ENCODE data around the gene KCNJ16. TPM values are rescaled to one million over a fixed set of nuclear protein-coding genes. Genes with fewer than 3 reads are reported as not detected.

KCNJ16 gene
- total RNA-seq, 1 donor from 2014 or later, result 0.12 TPM

DNA sequence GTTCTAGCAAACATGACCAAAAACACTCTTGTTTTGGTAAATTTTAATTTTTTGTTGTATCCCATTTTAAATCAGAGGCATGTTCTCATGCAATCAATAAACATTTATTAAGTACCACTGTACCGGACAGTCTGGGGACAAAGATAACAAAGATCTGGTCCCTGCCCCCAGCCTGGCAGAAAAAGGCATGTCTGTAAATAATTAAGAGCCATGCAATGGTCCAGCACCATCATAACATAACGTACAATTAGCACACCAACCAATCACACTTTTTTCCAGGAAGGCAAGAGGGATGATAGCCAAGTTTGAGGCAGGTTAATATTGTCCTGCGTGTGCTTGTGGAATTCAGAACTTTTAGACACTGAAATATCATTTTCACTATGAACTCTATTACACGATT is 3.5 kb downstream of the KCNJ16 start:
- DNase-seq (ENCODE audit: low read depth, low spot score), result no peak
- H3K9me3 Mint-ChIP-seq, result no peaks in the 10 kb centered on the region
- H3K4me1 Mint-ChIP-seq, result peaks cover 5% of the 10 kb centered on the region
- H3K36me3 Mint-ChIP-seq (ENCODE audit: low read depth), result no peaks in the 10 kb centered on the region
- no peaks in the 10 kb centered on the region for H3K27me3 Mint-ChIP-seq (ENCODE audit: low read depth)
- TF ChIP-seq, protein P1, sequence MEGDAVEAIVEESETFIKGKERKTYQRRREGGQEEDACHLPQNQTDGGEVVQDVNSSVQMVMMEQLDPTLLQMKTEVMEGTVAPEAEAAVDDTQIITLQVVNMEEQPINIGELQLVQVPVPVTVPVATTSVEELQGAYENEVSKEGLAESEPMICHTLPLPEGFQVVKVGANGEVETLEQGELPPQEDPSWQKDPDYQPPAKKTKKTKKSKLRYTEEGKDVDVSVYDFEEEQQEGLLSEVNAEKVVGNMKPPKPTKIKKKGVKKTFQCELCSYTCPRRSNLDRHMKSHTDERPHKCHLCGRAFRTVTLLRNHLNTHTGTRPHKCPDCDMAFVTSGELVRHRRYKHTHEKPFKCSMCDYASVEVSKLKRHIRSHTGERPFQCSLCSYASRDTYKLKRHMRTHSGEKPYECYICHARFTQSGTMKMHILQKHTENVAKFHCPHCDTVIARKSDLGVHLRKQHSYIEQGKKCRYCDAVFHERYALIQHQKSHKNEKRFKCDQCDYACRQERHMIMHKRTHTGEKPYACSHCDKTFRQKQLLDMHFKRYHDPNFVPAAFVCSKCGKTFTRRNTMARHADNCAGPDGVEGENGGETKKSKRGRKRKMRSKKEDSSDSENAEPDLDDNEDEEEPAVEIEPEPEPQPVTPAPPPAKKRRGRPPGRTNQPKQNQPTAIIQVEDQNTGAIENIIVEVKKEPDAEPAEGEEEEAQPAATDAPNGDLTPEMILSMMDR (conservative IDR thresholded peaks at IDR 0.05), result no peak
- no peak overlapping the region for H3K27ac Mint-ChIP-seq (ENCODE audit: unreplicated experiment)
- no peak overlapping the region for H3K4me3 Mint-ChIP-seq

GRCh38 chr17:70078994-70079531 is 4.0 kb downstream of the KCNJ16 start:
- Mint-ChIP-seq H3K4me1 (peaks cover 4% of the 10 kb centered on the region), H3K36me3 (ENCODE audit: low read depth) (no peaks in the 10 kb centered on the region), H3K4me3 (no peak overlapping the region), H3K27me3 (ENCODE audit: low read depth) (no peaks in the 10 kb centered on the region), H3K27ac (ENCODE audit: unreplicated experiment) (no peak overlapping the region), H3K9me3 (peaks cover under 1% of the 10 kb centered on the region)
- DNase-seq (ENCODE audit: low read depth, low spot score), result no peak
- TF ChIP-seq, protein P1 (conservative IDR thresholded peaks at IDR 0.05), result no peak

GRCh38 chr17:70080541-70081347 is 5.7 kb downstream of the KCNJ16 start:
- no peak for DNase-seq (ENCODE audit: low read depth, low spot score)
- Mint-ChIP-seq H3K36me3 (ENCODE audit: low read depth) (no peaks in the 10 kb centered on the region), H3K27ac (ENCODE audit: unreplicated experiment) (no peak overlapping the region), H3K27me3 (ENCODE audit: low read depth) (no peaks in the 10 kb centered on the region), H3K4me1 (peaks cover 4% of the 10 kb centered on the region), H3K9me3 (peaks cover 2% of the 10 kb centered on the region), H3K4me3 (no peak overlapping the region)
- TF ChIP-seq, protein P1 (conservative IDR thresholded peaks at IDR 0.05), result no peak

GRCh38 chr17:70081885-70082284 is 6.9 kb downstream of the KCNJ16 start:
- H3K27me3 Mint-ChIP-seq (ENCODE audit: low read depth), result no peaks in the 10 kb centered on the region
- TF ChIP-seq, protein P1 (conservative IDR thresholded peaks at IDR 0.05), result no peak
- H3K27ac Mint-ChIP-seq (ENCODE audit: unreplicated experiment), result no peak overlapping the region
- H3K36me3 Mint-ChIP-seq (ENCODE audit: low read depth), result no peaks in the 10 kb centered on the region
- H3K4me3 Mint-ChIP-seq, result no peak overlapping the region
- H3K4me1 Mint-ChIP-seq, result no peaks in the 10 kb centered on the region
- DNase-seq (ENCODE audit: low read depth, low spot score), result no peak
- peaks cover 2% of the 10 kb centered on the region for H3K9me3 Mint-ChIP-seq

GRCh38 chr17:70084476-70084875 is 9.5 kb downstream of the KCNJ16 start:
- Mint-ChIP-seq H3K27ac (ENCODE audit: unreplicated experiment) (no peak overlapping the region), H3K9me3 (peaks cover 2% of the 10 kb centered on the region), H3K4me1 (peaks cover 3% of the 10 kb centered on the region), H3K4me3 (no peak overlapping the region), H3K27me3 (ENCODE audit: low read depth) (no peaks in the 10 kb centered on the region), H3K36me3 (ENCODE audit: low read depth) (no peaks in the 10 kb centered on the region)
- DNase-seq (ENCODE audit: low read depth, low spot score), result no peak
- TF ChIP-seq, protein P1 (conservative IDR thresholded peaks at IDR 0.05), result no peak

Measured in neural crest cell (in vitro differentiated cells).